Urinary bladder (tissue), 4 donors: ENCODE results near the gene ATP1A3. TPM values are rescaled to one million over a fixed set of nuclear protein-coding genes. Genes with fewer than 3 reads are reported as not detected.
"Not testable (repeated sequence)": the region's sequence is repeated elsewhere in the genome, so short reads cannot be mapped to it uniquely, and the experiment has no call there.

Experiments used
- DNase-seq: peaks from one replicate; pipeline ENCODE4 v3.0.0-alpha.2; 2015; ENCODE audit errors: extremely low spot score
- H3K27ac ChIP-seq: one replicate; pipeline ENCODE4 v1.5.1; 2013; ENCODE audit warnings: low read depth, mild to moderate bottlenecking, moderate library complexity
- H3K36me3 ChIP-seq: one replicate; pipeline ENCODE4 v1.6.1; 2013; ENCODE audit warnings: mild to moderate bottlenecking, moderate library complexity; ENCODE audit not compliant: insufficient read depth
- H3K4me1 ChIP-seq: one replicate; pipeline ENCODE4 v1.6.1; 2013; ENCODE audit warnings: mild to moderate bottlenecking, moderate library complexity; ENCODE audit not compliant: insufficient read depth
- H3K4me3 ChIP-seq: one replicate; pipeline ENCODE4 v1.5.1; 2013; ENCODE audit warnings: low read depth, low read length
- WGBS: extraction: QIAGEN DNeasy Blood & Tissue Kit; methylation state at CpG from one replicate; pipeline ENCODE4 v1.1.7; 2013; 5-methylcytosine and 5-hydroxymethylcytosine counted together
- polyA plus RNA-seq: library from polyadenylated mRNA; stranded (reverse); fragments of 200-250 nt; gene quantifications from one replicate; pipeline ENCODE4 v1.2.3, GENCODE V29; 2013
- total RNA-seq: library from RNA; depleted of rRNA; stranded (reverse); fragments of >200 nt; gene quantifications from one replicate; pipeline ENCODE4 v1.2.3, GENCODE V29; 2014
- donor health status: healthy with polysubstance abuse.
- donor health status: healthy.

ATP1A3 gene
- total and polyA plus RNA-seq, 2 donors = 0.37 to 0.77 TPM

- Histone ChIP-seq H3K27ac (no peak overlapping the region), H3K36me3 (no peaks in the 10 kb centered on the region)
Observed at GRCh38 chr19:42023943-42024260, 29.9 kb upstream of the ATP1A3 start.

DNA sequence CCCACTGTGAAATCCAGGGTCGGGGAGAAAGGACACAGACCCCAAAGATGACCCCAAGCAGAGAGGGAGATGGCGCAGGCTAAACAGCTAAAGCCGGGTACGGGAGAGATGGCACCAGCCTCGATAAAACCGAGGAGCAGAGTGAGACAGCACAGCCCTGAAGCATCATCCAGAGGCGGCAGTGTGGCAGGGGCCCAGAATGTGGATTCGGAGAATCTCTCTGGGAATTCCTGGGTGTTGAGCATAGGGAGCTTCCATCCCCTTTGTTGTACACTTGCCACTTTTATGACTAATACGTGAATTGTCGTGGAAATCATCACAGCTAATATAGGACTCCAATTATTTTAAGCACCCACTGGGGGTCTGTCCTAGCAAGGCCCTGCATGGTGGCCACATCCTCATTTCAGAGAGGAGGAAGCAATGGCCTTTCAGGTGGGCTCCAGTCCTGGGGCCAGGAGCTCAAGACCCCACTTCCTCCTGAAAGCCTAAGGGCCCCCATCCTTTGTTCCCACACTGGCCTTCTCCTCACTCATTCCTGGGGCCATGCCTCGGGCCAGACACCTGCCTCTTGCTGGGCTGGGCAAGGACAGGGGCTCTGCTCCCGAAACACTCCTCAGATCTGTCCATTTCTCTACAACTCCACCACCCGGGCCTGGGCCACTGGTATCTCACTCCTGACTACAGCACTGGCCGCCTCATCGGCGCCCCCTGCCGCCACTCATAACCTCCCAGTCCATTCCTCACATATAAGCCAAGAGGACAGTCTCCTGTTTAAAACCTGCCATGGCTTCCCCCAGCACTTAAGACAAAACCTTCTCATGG, 29.3 kb upstream of the ATP1A3 start:
- no peak overlapping the region for H3K27ac ChIP-seq
- WGBS = 64% methylated on average over 17 of the region's 17 CpGs

More at GRCh38 chr19:42023943-42024260, 29.9 kb upstream of the ATP1A3 start:
- 91% methylated on average over 4 of the region's 4 CpGs for WGBS
- Histone ChIP-seq H3K4me1 (no peaks in the 10 kb centered on the region), H3K4me3 (no peak overlapping the region)
- DNase-seq = no peak

GRCh38 chr19:42022616-42023015, 28.6 kb upstream of the ATP1A3 start:
- no peak overlapping the region for H3K4me3 ChIP-seq
- WGBS = 73% methylated on average over 5 of the region's 5 CpGs
- no peaks in the 10 kb centered on the region for H3K4me1 ChIP-seq
- no peak overlapping the region for H3K27ac ChIP-seq
- H3K36me3 ChIP-seq = no peaks in the 10 kb centered on the region
- no peak for DNase-seq

More for the DNA sequence above, 29.3 kb upstream of the ATP1A3 start:
- Histone ChIP-seq H3K36me3 (no peaks in the 10 kb centered on the region), H3K4me1 (no peaks in the 10 kb centered on the region), H3K4me3 (no peak overlapping the region)
- no peak for DNase-seq

GRCh38 chr19:42021185-42021584, 27.2 kb upstream of the ATP1A3 start:
- no peaks in the 10 kb centered on the region for H3K36me3 ChIP-seq
- no peak overlapping the region for H3K4me3 ChIP-seq
- no peak overlapping the region for H3K27ac ChIP-seq
- no peaks in the 10 kb centered on the region for H3K4me1 ChIP-seq
- WGBS = 80% methylated on average over 15 of the region's 15 CpGs
- DNase-seq = no peak

GRCh38 chr19:42018503-42019193, 24.6 kb upstream of the ATP1A3 start:
- no peaks in the 10 kb centered on the region for H3K36me3 ChIP-seq
- 78% methylated on average over 10 of the region's 11 CpGs for WGBS

GRCh38 chr19:42017040-42017439, 23.0 kb upstream of the ATP1A3 start:
- no peak overlapping the region for H3K4me3 ChIP-seq
- 85% methylated on average over 8 of the region's 8 CpGs for whole genome bisulfite sequencing
- H3K4me1 ChIP-seq = no peaks in the 10 kb centered on the region
- H3K36me3 ChIP-seq = no peaks in the 10 kb centered on the region
- DNase-seq = no peak
- no peak overlapping the region for H3K27ac ChIP-seq

More at GRCh38 chr19:42018503-42019193, 24.6 kb upstream of the ATP1A3 start:
- H3K27ac ChIP-seq = no peak overlapping the region
- H3K4me1 ChIP-seq = no peaks in the 10 kb centered on the region
- no peak overlapping the region for H3K4me3 ChIP-seq
- DNase-seq = no peak

GRCh38 chr19:42012747-42013146, 18.7 kb upstream of the ATP1A3 start:
- not testable (repeated sequence) for H3K27ac ChIP-seq, H3K4me3 ChIP-seq, H3K4me1 ChIP-seq, DNase-seq, H3K36me3 ChIP-seq
- WGBS = 93% methylated on average over 3 of the region's 3 CpGs

DNA sequence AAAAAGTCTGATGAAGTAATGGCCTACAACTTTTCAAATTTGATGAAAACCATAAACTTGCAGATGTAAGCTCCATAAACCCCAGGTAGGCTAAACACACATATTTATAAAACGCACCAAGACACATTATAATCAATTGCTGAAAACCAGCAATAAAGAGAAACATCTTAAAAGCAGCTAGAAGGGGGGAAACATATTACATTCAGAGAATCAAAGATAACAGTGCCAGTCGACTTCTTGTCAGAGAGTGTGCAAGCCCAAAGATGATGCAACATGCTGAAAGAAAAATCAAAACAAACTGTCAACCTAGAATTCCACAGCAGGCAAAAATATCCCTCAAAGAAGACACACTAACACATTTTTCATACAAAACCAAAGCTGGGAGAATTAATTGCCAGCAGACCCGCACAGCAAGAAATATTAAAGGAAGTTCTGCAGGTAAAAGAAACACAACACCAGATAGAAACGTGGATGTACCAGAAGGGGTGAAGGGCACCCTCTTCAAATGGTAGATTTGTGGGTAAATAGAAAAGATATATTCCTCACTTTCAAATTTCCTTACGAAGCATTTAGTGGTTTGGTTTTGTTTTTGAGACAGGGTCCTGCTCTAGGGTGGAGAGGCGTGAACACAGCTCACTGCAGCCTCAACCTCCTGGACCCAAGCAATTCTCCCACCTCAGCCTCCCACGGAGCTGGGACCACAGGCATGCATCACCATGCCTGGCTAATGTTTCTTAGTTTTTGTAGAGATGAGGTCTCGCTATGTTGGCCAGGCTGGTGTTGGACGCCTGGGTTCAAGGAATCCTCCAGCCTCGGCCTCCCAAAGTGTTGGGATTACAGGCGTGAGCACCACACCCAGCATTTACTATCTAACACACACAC, 16.5 kb upstream of the ATP1A3 start:
- no peak overlapping the region for H3K27ac ChIP-seq
- no peak for DNase-seq
- H3K4me3 ChIP-seq = no peak overlapping the region
- WGBS = 73% methylated on average over 11 of the region's 11 CpGs
- no peaks in the 10 kb centered on the region for H3K4me1 ChIP-seq
- no peaks in the 10 kb centered on the region for H3K36me3 ChIP-seq

- no peak overlapping the region for H3K4me3 ChIP-seq
- no peaks in the 10 kb centered on the region for H3K4me1 ChIP-seq
- no peaks in the 10 kb centered on the region for H3K36me3 ChIP-seq
- no peak for DNase-seq
- 89% methylated on average over 13 of the region's 13 CpGs for WGBS
- no peak overlapping the region for H3K27ac ChIP-seq
Observed at GRCh38 chr19:42006569-42006968, 12.5 kb upstream of the ATP1A3 start.

- no peak overlapping the region for H3K27ac ChIP-seq
- 94% methylated on average over 22 of the region's 22 CpGs for WGBS
Observed at GRCh38 chr19:42005504-42005903, 11.5 kb upstream of the ATP1A3 start.

GRCh38 chr19:42003506-42004294, 9.7 kb upstream of the ATP1A3 start:
- no peak for DNase-seq
- H3K4me3 ChIP-seq = no peak overlapping the region
- WGBS = 80% methylated on average over 21 of the region's 21 CpGs
- H3K4me1 ChIP-seq = no peaks in the 10 kb centered on the region
- H3K27ac ChIP-seq = no peak overlapping the region
- H3K36me3 ChIP-seq = no peaks in the 10 kb centered on the region

More at GRCh38 chr19:42005504-42005903, 11.5 kb upstream of the ATP1A3 start:
- H3K4me3 ChIP-seq = no peak overlapping the region
- no peaks in the 10 kb centered on the region for H3K36me3 ChIP-seq
- no peaks in the 10 kb centered on the region for H3K4me1 ChIP-seq
- DNase-seq = no peak

GRCh38 chr19:41999878-42000208, 5.8 kb upstream of the ATP1A3 start:
- Histone ChIP-seq H3K27ac (no peak overlapping the region), H3K36me3 (no peaks in the 10 kb centered on the region), H3K4me1 (no peaks in the 10 kb centered on the region), H3K4me3 (no peak overlapping the region)
- WGBS = 80% methylated on average over 7 of the region's 7 CpGs
- no peak for DNase-seq
